ENCODE data around the gene MACROD2. TPM values are rescaled to one million over a fixed set of nuclear protein-coding genes. Genes with fewer than 3 reads are reported as not detected.

The MACROD2 gene
- total RNA-seq, 1 experiment from 2014 or later: 1.6 TPM

- no peaks in the 10 kb centered on the region; a peak in 1 of 5 replicates for H3K9me3 Mint-ChIP-seq
- H4K20me1 ChIP-seq (ENCODE audit: control insufficient read depth, insufficient read depth, insufficient read length): no peaks in the 10 kb centered on the region
- H3K23ac ChIP-seq (ENCODE audit: insufficient read length, low read depth, low read length): no peak overlapping the region
- H3K27ac ChIP-seq (ENCODE audit: insufficient read length, low read depth, low read length): no peak overlapping the region
- TF ChIP-seq, protein P1, sequence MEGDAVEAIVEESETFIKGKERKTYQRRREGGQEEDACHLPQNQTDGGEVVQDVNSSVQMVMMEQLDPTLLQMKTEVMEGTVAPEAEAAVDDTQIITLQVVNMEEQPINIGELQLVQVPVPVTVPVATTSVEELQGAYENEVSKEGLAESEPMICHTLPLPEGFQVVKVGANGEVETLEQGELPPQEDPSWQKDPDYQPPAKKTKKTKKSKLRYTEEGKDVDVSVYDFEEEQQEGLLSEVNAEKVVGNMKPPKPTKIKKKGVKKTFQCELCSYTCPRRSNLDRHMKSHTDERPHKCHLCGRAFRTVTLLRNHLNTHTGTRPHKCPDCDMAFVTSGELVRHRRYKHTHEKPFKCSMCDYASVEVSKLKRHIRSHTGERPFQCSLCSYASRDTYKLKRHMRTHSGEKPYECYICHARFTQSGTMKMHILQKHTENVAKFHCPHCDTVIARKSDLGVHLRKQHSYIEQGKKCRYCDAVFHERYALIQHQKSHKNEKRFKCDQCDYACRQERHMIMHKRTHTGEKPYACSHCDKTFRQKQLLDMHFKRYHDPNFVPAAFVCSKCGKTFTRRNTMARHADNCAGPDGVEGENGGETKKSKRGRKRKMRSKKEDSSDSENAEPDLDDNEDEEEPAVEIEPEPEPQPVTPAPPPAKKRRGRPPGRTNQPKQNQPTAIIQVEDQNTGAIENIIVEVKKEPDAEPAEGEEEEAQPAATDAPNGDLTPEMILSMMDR (conservative IDR thresholded peaks at IDR 0.05): no peak
- DNase-seq: no peak
- H3K9me3 ChIP-seq (ENCODE audit: control insufficient read depth, low read depth, low read length): no peaks in the 10 kb centered on the region
- H3K9ac ChIP-seq (ENCODE audit: extremely low read depth, insufficient read length, low read length): no peak overlapping the region
- H4K8ac ChIP-seq (replicated peaks; ENCODE audit: insufficient read length, low read depth, low read length): no peak overlapping the region
- peaks cover 4 to 5% of the 10 kb centered on the region in 2 experiments; a peak in 3 of 4 replicates for H3K4me1 Mint-ChIP-seq
- H4K5ac ChIP-seq (ENCODE audit: insufficient read length, low read depth, low read length): no peak overlapping the region
- no peaks in the 10 kb centered on the region for H3K79me2 ChIP-seq (ENCODE audit: insufficient read depth, low read length)
- H2BK12ac ChIP-seq (ENCODE audit: insufficient read length, low read depth, low read length): no peak overlapping the region
- no peak overlapping the region for H3K18ac ChIP-seq (ENCODE audit: insufficient read length, low read depth, low read length)
- H3K27me3 ChIP-seq (ENCODE audit: insufficient read depth, low read length): no peaks in the 10 kb centered on the region
- H3K4me2 ChIP-seq (ENCODE audit: insufficient read depth, insufficient read length, low read length): no peak overlapping the region
- no peak overlapping the region for H3K4ac ChIP-seq (ENCODE audit: low read depth, low read length)
- H3T11ph ChIP-seq (ENCODE audit: low read length): no peak overlapping the region
- no peaks in the 10 kb centered on the region for H3K79me1 ChIP-seq (ENCODE audit: insufficient read depth, low read depth, low read length, poor library complexity, severe bottlenecking)
- H3K4me3 Mint-ChIP-seq: no peak overlapping the region
- WGBS (ENCODE audit: extremely low coverage, insufficient read length, low lambda C conversion rate): no CpG with 5 or more reads among the region's 2 CpGs
- no peak overlapping the region for H2BK20ac ChIP-seq (ENCODE audit: low read depth, low read length, poor library complexity, severe bottlenecking)
- no peaks in the 10 kb centered on the region for H3K4me1 ChIP-seq (ENCODE audit: insufficient read depth, low read length)
- H3K14ac ChIP-seq (ENCODE audit: insufficient read depth, low read length): no peak overlapping the region
- no peaks in the 10 kb centered on the region for H3K27me3 Mint-ChIP-seq (ENCODE audit: low read depth)
- H2AK5ac ChIP-seq (ENCODE audit: insufficient read length, low read length): no peak overlapping the region
- no peak overlapping the region for H3K56ac ChIP-seq (ENCODE audit: insufficient read length, low read depth, low read length)
- no peak overlapping the region for H2BK120ac ChIP-seq (ENCODE audit: low read depth, low read length, poor library complexity, severe bottlenecking)
- H3K23me2 ChIP-seq (ENCODE audit: insufficient read length, low read depth, low read length, poor library complexity, severe bottlenecking): no peaks in the 10 kb centered on the region
- no peak overlapping the region for H2AFZ ChIP-seq (ENCODE audit: low read length)
- no peak overlapping the region for H3K27ac Mint-ChIP-seq
- no peak overlapping the region for H2BK15ac ChIP-seq (ENCODE audit: low read depth, low read length)
- no peak overlapping the region for H2BK5ac ChIP-seq (ENCODE audit: insufficient read length, low read length)
- H4K91ac ChIP-seq (ENCODE audit: insufficient read length, low read depth, low read length): no peak overlapping the region
- no peaks in the 10 kb centered on the region; a peak in 1 of 7 replicates for H3K36me3 Mint-ChIP-seq (ENCODE audit: insufficient read depth in 1 of 3, low read depth in 3 of 3)
Measured at GRCh38 chr20:14343491-14344065, 348.3 kb downstream of the MACROD2 start.

All from H9 (cell line).